ENCODE results near the gene SLC9A2.

SLC9A2 gene

GRCh38 chr2:102619414-102620319 is at the start of gene SLC9A2:
Gene SLC9A2, plus strand, starts transcription at chr2:102619553. Its CDS starts 296 bp downstream, at chr2:102619849.
- DNase-seq = no peak

DNA sequence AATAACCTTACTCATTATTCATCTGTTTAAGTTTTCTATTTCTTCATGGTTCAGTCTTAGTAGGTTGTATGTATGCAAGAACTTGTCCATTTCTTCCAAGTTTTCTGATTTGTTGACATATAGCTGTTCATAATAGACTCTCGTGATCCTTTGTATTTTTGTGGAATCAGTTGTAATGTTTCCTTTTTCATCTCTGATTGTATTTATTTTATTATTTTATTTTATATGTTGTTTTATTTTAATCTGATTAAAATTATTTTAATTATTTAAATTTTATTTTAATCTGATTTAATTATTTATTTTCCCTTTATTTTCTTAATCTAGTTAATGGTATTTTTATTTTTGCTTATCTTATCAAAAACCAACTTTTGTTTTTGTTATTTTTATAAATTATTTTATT is 43.5 kb upstream of the SLC9A2 start:
- DNase-seq = no peak

GRCh38 chr2:102578376-102578775 is 41.0 kb upstream of the SLC9A2 start:
- no peak for DNase-seq

DNA sequence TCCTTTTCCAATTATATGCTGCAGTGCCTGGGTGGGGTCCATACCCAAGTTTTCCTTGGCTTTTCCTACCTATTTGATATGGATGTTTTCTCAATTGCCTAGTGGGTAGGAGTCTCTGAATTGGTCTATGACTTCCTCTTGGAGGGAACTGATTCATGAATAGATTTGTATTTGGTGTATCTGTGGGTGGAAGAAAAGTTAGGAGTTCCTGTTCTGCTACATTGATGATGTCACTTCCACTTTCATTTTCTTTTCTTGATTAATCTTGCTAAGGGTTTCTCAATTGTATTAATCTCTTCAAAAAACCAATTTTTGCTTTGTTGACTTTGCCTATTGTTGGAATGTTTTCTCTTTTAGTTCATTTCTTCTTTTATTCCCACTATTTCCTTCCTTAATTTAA is 37.4 kb upstream of the SLC9A2 start:
- DNase-seq = no peak

- no peak for DNase-seq
Measured at GRCh38 chr2:102582845-102583244, 36.5 kb upstream of the SLC9A2 start.

DNA sequence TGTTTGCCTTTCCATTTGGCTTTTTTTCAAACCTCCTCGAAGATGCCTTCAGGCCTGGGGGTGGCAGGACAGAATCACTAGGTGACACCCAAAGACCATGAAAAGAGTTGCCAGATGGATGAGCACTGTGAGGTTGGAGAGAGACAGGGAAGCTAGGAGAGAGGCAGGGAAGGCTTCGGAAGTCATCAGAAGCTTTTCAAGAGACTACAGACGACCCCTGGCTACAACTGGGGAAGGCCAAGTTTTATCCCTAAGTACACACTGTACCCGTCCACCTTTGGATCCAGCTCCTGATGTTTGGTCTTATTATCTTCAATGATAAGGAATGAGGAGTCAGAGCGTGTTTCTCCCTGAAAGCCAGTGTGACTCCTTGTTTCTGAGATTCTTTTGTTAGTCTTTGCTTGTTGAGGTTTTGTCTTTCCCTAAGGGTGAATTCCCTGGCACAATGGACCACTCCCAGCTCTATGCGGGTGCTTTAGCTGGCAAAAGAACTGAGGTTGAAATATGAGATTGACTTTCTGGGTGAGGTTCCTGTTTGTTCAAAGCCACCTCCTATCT is 33.4 kb upstream of the SLC9A2 start:
- DNase-seq = no peak

DNA sequence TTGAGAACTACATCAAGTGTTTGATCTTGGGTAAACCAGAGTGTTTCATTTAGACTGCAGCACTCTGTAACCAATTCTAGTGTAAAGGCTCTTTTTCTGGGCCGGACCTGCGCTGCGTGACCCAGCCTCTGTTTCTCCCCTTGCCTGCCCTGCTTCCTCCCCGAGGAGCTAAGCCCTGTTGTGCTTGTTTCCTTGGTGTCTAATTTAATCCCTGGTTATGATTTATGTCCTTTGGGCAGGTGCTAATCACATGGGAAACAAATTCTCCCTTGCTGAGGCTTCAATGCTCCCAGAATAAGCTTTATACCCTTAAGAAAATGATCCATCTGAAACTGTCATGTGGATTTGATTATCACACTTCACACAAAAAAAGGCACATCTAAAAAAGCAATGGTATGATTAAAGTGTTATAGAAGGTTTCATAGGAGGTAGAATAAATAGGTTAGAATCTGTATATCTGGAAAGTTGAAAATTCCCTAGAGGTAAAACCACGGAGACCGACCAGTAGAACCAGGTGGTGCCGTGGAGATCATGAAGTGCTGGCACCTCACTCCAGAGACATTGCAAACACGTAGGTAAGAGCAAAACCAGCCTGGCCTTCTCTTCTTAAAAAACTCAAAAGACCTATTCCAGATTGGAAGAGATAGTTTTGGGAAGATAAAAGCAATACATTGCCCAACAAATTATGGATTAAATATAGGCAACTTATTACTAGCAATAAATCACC is 31.0 kb upstream of the SLC9A2 start:
- no peak for DNase-seq

- DNase-seq = no peak
Measured at GRCh38 chr2:102589444-102589843, 29.9 kb upstream of the SLC9A2 start.

- DNase-seq = peak; percentile 77
Measured at GRCh38 chr2:102591491-102592045, 27.8 kb upstream of the SLC9A2 start.

DNA sequence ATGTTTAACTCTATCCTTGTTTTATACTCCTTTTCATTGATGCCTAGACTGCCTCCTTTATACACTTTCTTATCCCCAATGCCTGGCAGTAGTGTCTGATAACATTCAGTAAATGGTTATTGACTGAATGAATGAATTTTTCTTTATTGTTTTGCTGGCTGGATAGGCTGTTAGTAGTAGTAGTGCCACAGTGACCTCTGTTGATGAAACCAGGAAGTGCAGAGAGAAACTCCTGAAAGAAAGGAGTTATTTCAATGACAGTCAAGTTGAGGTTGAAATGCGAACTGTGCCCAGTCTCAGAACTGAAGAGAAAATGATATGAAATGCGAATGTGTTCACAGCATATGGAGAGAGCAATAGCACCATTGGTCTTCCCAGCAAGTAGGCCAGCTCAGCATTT is 26.8 kb upstream of the SLC9A2 start:
- peak; percentile 11 for DNase-seq

GRCh38 chr2:102593516-102593915 is 25.8 kb upstream of the SLC9A2 start:
- no peak for DNase-seq

DNA sequence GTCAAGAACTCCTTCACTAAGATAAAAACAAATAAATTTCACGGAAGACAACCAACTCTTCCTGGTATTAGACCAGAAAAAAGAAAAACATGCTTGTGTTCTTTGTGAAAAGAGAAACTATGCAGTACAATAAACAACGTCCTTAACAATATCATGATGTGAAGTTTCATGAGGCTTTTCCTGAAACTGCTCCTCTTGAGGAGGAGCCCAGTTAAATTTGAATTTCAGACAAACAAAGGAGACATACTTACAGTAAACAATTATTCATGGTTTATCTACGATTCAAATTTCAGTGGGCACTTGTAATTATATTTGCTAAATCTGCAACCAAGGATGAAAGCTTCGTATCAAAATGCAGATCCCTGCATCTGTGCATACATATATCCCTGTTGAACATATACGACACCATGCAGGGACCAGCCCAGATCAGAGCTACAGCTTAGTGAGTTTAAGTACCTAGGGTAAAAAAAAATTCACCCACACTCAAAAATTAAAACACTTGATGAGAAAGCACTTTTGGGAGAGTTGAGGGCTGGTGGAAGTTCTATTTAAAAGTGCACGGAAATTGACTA is 24.8 kb upstream of the SLC9A2 start:
- DNase-seq = no peak

GRCh38 chr2:102597788-102598187 is 21.6 kb upstream of the SLC9A2 start:
- no peak for DNase-seq

GRCh38 chr2:102599486-102599885 is 19.9 kb upstream of the SLC9A2 start:
- DNase-seq = no peak

DNA sequence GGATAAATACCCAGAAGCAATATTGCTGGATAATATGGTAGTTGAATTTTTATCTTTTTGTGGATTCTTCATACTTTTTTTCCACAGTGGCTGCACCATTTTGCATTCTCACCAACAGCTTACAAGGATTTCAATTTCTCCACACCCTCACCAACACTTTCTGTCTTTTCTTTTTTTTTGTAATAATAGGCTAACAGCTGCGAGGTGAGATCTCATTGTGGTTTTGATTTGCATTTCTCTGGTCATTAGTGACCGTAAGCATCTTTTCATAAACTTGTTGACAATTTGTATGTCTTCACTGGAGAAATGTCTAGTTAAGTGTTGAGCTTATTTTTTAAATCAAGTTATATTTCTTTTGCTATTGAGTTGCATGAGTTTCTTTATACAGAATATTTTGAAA is 17.6 kb upstream of the SLC9A2 start:
- DNase-seq = no peak

DNA sequence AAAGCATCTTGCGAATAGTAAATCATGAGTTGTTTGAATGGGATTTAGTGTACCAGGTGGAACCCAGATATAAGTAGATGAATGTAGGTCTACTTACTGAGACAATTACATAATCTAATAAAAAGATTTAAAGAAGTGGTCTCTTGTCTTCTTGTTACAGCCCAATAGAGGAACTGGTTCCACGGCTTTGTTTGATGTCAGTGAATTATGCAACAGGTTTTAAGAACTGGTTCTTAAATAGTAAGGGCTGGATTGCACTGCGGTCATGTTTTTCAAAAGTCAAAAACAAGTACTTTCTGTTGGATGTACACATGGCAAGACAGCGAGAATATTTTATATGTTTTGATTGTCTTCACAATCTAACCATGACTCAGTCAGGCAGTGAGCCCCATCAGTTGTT is 15.4 kb upstream of the SLC9A2 start:
- DNase-seq = no peak

GRCh38 chr2:102604769-102605168 is 14.6 kb upstream of the SLC9A2 start:
- no peak for DNase-seq

DNA sequence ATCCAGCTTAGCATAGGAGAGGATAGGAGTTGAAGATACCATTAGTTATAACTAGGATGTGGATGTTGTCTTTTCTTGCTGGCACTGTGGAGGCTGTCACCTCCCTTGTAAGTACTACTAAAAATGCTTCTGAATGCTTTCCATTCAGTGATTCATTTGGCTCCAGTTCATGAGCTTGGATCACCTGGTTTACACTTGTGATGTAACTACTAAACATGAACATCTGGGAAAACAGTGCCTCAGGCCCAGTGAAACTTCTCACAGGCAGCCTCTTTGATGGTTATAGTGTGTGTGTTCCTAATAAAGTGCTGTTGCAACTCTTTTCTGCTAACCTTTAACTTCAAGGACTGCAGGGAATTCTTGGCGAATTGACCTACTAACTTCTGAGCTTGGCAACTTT is 13.0 kb upstream of the SLC9A2 start:
- DNase-seq = no peak

GRCh38 chr2:102615620-102616436 is 3.5 kb upstream of the SLC9A2 start:
- DNase-seq = peak; percentile 27

GRCh38 chr2:102618452-102619413 is 620 bp upstream of the SLC9A2 start:
- DNase-seq = no peak

GRCh38 chr2:102620332-102620731 is 979 bp downstream of the SLC9A2 start:
- DNase-seq = no peak

Data from NCI-H748 treated with DMSO at 0.1 percent for 48 hours (cell line).